Left hindlimb (tissue), 1 donor: ENCODE measurements around the gene CAMK2D.

Source experiments
- DNase-seq: peaks from one replicate; pipeline ENCODE4 v3.0.0-alpha.2; 2018

The CAMK2D gene

GRCh38 chr4:113677325-113677724 is 84.2 kb downstream of the CAMK2D start:
- DNase-seq: no peak

GRCh38 chr4:113675731-113676697 is 85.5 kb downstream of the CAMK2D start:
- no peak for DNase-seq

GRCh38 chr4:113674733-113675132 is 86.8 kb downstream of the CAMK2D start:
- DNase-seq: no peak

GRCh38 chr4:113674251-113674650 is 87.3 kb downstream of the CAMK2D start:
- no peak for DNase-seq

GRCh38 chr4:113673450-113673849 is 88.1 kb downstream of the CAMK2D start:
- no peak for DNase-seq

GRCh38 chr4:113666386-113667114 is 95.0 kb downstream of the CAMK2D start:
- no peak for DNase-seq

- no peak for DNase-seq
These were observed 96.5 kb downstream of the CAMK2D start for GRCh38 chr4:113665036-113665435.

GRCh38 chr4:113662581-113662980 is 99.0 kb downstream of the CAMK2D start:
- no peak for DNase-seq

GRCh38 chr4:113659127-113659526 is 102.4 kb downstream of the CAMK2D start:
- no peak for DNase-seq

GRCh38 chr4:113657586-113658233 is 103.8 kb downstream of the CAMK2D start:
- no peak for DNase-seq

GRCh38 chr4:113653871-113654270 is 107.7 kb downstream of the CAMK2D start:
- DNase-seq: no peak

- no peak for DNase-seq
These were observed 115.1 kb downstream of the CAMK2D start for GRCh38 chr4:113646442-113646822.

- DNase-seq: no peak
These were observed 115.6 kb downstream of the CAMK2D start for GRCh38 chr4:113645771-113646441.

GRCh38 chr4:113645288-113645687 is 116.2 kb downstream of the CAMK2D start:
- DNase-seq: no peak

- DNase-seq: no peak
These were observed 117.1 kb downstream of the CAMK2D start for GRCh38 chr4:113644398-113644797.

- no peak for DNase-seq
These were observed 118.0 kb downstream of the CAMK2D start for GRCh38 chr4:113643505-113643904.

- DNase-seq: no peak
These were observed 120.5 kb downstream of the CAMK2D start for GRCh38 chr4:113641025-113641431.

GRCh38 chr4:113639326-113639725 is 122.2 kb downstream of the CAMK2D start:
- no peak for DNase-seq

GRCh38 chr4:113638562-113638832 is 123.0 kb downstream of the CAMK2D start:
- DNase-seq: no peak

- DNase-seq: no peak
These were observed 123.5 kb downstream of the CAMK2D start for GRCh38 chr4:113637823-113638561.

GRCh38 chr4:113637363-113637762 is 124.2 kb downstream of the CAMK2D start:
- DNase-seq: no peak

- DNase-seq: no peak
These were observed 124.7 kb downstream of the CAMK2D start for GRCh38 chr4:113636877-113637276.
